NCI-H146 treated with DMSO at 0.1 percent for 48 hours (cell line): ENCODE data around the gene TSPAN2.

Experiments used
- DNase-seq: peaks from one replicate; lab custom pipeline; 2025; ENCODE audit not compliant: unreplicated experiment; lab: John Stamatoyannopoulos, UW

Gene TSPAN2

GRCh38 chr1:115076384-115076915, 12.9 kb downstream of the TSPAN2 start:
- no peak for DNase-seq

DNA sequence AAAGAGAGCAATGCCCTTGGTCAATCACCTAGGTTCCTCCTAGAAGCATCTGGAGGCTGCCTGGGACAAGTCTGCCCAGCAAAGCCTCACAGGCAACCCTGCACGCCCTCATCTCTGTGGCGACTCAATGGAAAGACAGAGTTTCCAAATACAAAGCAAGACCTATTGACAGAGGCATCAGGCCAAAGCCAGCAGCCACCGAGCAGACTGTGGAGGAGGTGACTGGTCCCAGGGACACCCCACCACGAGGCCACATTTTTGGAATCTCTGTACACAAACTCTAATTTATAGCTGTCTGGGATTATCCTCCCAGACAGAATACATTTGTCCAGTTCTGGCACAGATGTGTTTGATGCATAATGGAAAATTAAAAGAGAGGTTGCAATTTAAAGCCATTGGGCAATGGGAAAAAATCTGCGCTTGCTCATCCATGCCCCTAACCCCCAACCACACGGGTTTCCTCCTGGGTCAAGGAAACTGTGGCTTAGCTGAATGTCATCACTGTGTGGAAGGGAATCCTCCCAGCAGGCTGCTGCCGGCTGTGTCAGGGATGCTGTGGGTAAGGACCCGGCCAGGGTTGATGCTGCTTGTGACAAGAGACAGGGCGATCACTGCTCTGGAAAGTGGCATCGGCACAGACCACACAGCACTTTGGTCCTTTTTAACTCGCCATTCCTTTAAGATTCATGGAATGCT, 14.3 kb downstream of the TSPAN2 start:
- DNase-seq, result no peak

DNA sequence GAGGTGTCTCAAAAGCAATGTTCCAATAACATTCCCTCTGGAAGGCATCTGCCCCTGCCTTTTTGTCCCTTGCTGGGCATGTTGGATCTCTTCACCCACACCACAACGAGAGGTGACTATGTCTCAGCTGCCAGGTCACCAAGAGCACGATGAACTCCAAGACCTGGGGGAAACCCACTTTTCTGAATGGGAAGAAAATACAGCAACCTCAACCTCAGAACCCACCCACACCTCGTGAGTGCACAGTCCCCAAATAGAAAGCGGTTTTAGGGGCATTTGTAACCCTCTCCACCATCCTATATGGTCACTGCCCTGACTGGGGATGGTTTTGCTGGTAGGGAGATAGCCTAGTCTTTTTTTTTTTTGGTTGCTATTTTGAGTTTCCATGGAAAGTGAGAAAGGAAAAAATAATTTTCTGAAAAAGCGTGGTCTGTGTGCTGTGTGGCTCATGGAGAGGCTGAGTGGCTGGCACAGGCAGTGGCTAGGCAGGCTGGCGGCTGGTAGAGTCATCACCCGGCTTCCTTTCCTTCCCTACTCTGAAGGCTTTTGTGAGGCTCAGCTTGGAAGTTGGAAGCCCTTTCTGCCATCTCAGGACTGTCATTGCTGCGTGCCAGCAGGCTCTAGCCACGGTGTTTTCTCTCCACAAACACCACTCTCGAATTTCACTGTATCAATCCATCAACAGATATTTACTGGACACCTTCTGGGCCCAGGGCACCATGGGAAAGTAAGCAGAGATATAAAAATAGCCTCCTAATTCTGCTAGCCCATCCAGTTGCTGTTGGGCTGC, 15.8 kb downstream of the TSPAN2 start:
- DNase-seq, result no peak

GRCh38 chr1:115071012-115071664, 18.2 kb downstream of the TSPAN2 start:
- DNase-seq, result no peak

- DNase-seq, result no peak
Observed at GRCh38 chr1:115069659-115070308, 19.5 kb downstream of the TSPAN2 start.

DNA sequence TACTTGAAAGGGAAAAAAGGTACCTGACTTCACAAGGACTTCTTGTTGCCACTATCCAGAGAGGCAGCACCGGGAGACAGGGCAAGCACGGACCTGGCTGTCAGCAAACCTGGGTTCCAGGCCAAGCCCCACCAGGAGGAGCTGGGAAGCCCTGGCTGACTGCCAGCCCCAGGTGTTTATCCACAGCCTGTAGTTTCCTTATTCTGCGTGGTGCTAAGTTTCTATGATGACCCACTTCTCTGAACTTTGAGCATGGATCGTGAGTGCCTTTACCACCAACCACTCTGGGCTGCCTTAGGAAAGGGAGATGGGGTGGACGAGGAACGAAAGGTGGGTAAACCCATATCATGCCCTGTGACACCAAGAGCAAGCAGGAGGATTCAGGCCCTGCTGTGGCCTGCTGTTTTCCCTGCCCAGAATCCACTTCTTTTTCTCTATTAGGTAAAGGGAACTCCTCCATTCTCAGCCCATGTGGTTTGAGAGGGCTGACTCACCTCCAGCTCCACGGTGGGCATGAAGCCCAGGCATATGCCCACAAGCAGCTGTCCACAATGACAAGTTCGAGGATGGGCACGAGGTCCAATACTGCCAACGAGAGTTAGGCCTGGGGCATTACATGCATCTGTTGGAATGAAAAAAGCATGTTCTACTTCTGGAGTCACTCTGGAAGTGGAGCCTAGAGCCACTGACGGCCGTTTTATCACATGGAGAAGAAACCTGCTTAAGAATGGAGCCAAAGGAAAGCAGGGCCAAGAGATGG, 20.3 kb downstream of the TSPAN2 start:
- no peak for DNase-seq

- DNase-seq, result no peak
Observed at GRCh38 chr1:115067161-115067859, 22.0 kb downstream of the TSPAN2 start.

- DNase-seq, result no peak
Observed at GRCh38 chr1:115065021-115065420, 24.3 kb downstream of the TSPAN2 start.

GRCh38 chr1:115064461-115064860, 24.8 kb downstream of the TSPAN2 start:
- no peak for DNase-seq

- DNase-seq, result no peak
Observed at GRCh38 chr1:115063228-115063901, 25.9 kb downstream of the TSPAN2 start.

GRCh38 chr1:115062542-115063004, 26.7 kb downstream of the TSPAN2 start:
- no peak for DNase-seq

DNA sequence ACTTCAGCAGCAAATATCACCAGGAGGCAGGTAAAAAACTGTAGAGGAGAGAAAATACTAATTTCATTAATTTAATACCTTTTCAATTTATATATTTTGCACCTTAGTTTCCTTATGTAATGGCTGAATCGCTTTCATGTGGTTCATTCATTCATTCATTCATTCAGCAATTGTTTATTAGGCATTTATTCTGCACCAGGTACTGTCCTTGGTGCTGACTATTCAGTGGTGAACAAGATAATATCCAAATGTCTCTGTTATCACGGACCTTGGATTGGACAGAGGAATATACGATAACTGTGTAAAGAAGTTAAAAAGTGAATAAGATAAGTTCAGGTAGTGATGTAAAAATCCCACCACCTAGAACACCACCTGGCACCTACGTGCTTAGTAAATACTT, 28.8 kb downstream of the TSPAN2 start:
- no peak for DNase-seq

- DNase-seq, result no peak
Observed at GRCh38 chr1:115059316-115059715, 30.0 kb downstream of the TSPAN2 start.

GRCh38 chr1:115057661-115058254, 31.5 kb downstream of the TSPAN2 start:
- DNase-seq, result no peak

DNA sequence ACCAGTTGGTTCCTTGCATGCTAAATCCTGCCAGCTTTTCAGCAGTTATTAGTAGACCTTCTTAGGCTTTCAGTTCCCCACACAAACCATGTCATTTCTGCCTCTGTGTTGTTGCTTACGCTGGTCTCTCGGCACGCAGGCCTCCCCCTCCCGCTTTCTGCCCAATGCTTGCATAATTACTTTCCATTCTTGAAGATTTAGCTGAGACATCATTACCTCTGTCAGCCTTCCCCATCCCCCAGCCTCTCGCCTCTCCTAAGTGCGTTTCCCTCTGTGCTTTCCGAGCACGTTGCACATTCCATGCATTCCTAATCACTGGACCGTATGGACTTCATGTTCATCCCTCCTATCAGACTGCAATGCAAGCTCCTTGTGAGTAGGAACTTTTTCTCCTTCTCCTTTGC, 32.9 kb downstream of the TSPAN2 start:
- no peak for DNase-seq

GRCh38 chr1:115052454-115053083, 36.7 kb downstream of the TSPAN2 start:
- DNase-seq, result peak; percentile 31

DNA sequence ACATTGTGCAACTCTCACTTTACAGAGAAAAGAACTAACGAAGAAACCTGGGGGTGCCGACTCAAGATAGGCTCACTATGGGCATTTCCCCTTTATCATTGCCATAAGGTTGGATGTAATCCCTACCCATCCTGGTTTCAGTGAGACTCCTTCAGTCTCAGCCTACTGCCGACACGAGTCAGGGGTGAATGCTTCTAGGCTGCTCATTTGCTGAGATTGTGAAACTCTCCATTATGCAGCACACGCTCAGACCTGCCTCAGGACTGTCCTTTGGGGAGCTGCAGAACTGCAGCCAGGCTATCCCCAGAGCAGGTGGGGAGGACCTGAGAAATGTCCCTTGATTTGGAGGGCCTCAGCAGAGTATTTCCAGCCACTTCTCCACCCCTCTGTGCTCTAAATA, 37.5 kb downstream of the TSPAN2 start:
- DNase-seq, result no peak

- no peak for DNase-seq
Observed at GRCh38 chr1:115046751-115047150, 42.6 kb downstream of the TSPAN2 start.
